GM12878 (cell line): ENCODE data around the gene SSX2IP. TPM values are rescaled to one million over a fixed set of nuclear protein-coding genes. Genes with fewer than 3 reads are reported as not detected.

Experiments
- ATAC-seq: fragments of 200-7000 bp; cut with Tn5 transposase; 3 replicates; pipeline ENCODE4 v1.9.1; 2020; ENCODE audit warnings: mild to moderate bottlenecking, moderate library complexity
- BruUV-seq: library from RNA; stranded (reverse); fragments of 400-500 nt; replicated peaks from 2 replicates; lab custom pipeline; 2021; lab: Mats Ljungman, UMichigan
- CTCF ChIA-PET: fragments of 300-600 bp; sonication (Branson Sonifier 250); formaldehyde crosslinking; extraction: SDS; loops from one replicate; lab custom pipeline; 2021; ENCODE audit warnings: inconsistent platforms; lab: Yijun Ruan, JAX
- POLR2A ChIA-PET: fragments of 350-600 bp; formaldehyde crosslinking; extraction: SDS; loops from one replicate; lab custom pipeline; 2021; ENCODE audit warnings: inconsistent platforms; lab: Charles Lee
- RAD21 ChIA-PET: fragments of 300-600 bp; sonication (Branson Sonifier 250); formaldehyde crosslinking; loops from one replicate; lab custom pipeline; 2023; ENCODE audit warnings: antibody characterized with exemption; ENCODE audit not compliant: unreplicated experiment; lab: Charles Lee
- SMC1A ChIA-PET: fragments of 300-600 bp; sonication (Branson Sonifier 250); formaldehyde crosslinking; loops from one replicate; lab custom pipeline; 2023; ENCODE audit not compliant: unreplicated experiment, uncharacterized antibody; lab: Charles Lee
- DNase-seq: peaks from one replicate; pipeline ENCODE4 v3.0.0-alpha.2; 2011; ENCODE audit warnings: low read depth, low spot score
- FAIRE-seq: peaks from 3 replicates; lab custom pipeline; 2011; peaks lifted over from hg19 to GRCh38; lab: Jason Lieb, UNC
- H2AFZ ChIP-seq: 2 replicates; pipeline ENCODE4 v1.6.0; 2011; ENCODE audit warnings: low read depth, low read length, control low read depth; ENCODE audit not compliant: control insufficient read depth
- H3K27ac ChIP-seq: 2 replicates; pipeline ENCODE4 v1.5.1; 2011; ENCODE audit warnings: control low read depth; ENCODE audit not compliant: control insufficient read depth, insufficient read depth
- H3K27me3 ChIP-seq, 2 experiments: replicated peaks in 1 of 2; 2 replicates each; pipeline versions ENCODE4 v1.6.0 to v1.6.1; 2011; ENCODE audit warnings: low read length in 1 of 2; ENCODE audit not compliant: control insufficient read depth in 2 of 2, insufficient read depth in 2 of 2
- H3K36me3 ChIP-seq, 2 experiments: 2 replicates each; pipeline ENCODE4 v1.5.1; 2011; ENCODE audit warnings: low read length in 1 of 2; ENCODE audit not compliant: control insufficient read depth in 2 of 2, insufficient read depth in 2 of 2
- H3K4me1 ChIP-seq: 2 replicates; pipeline ENCODE4 v1.6.1; 2011; ENCODE audit warnings: mild to moderate bottlenecking, low read length, moderate library complexity, mixed read lengths; ENCODE audit not compliant: control insufficient read depth, insufficient read depth
- H3K4me2 ChIP-seq: 2 replicates; pipeline ENCODE4 v1.6.0; 2011; ENCODE audit warnings: control low read depth; ENCODE audit not compliant: control insufficient read depth, insufficient read depth
- H3K4me3 ChIP-seq: fragments of 200-600 bp; sonication (generic); 2 replicates; pipeline ENCODE4 v1.5.1; 2016
- H3K79me2 ChIP-seq: 2 replicates; pipeline ENCODE4 v1.6.0; 2011; ENCODE audit warnings: low read length; ENCODE audit not compliant: control insufficient read depth, insufficient read depth
- H3K9ac ChIP-seq: 2 replicates; pipeline ENCODE4 v1.8.0; 2011; ENCODE audit warnings: low read length, control low read depth, mixed read lengths; ENCODE audit not compliant: control insufficient read depth, insufficient read depth
- H3K9me3 ChIP-seq: replicated peaks from 3 replicates; pipeline ENCODE4 v1.5.1; 2011; ENCODE audit warnings: mild to moderate bottlenecking, low read length; ENCODE audit not compliant: control insufficient read depth, insufficient read depth
- H4K20me1 ChIP-seq: 2 replicates; pipeline ENCODE4 v1.6.0; 2011; ENCODE audit not compliant: control insufficient read depth, insufficient read depth
- BACH1 ChIP-seq: fragments of 450-650 bp; IDR thresholded peaks from 2 replicates; pipeline ENCODE4 v1.6.1; 2017; ENCODE audit warnings: mild to moderate bottlenecking, borderline replicate concordance
- CBX5 ChIP-seq: sonication (generic); IDR thresholded peaks from 2 replicates; pipeline ENCODE4 v1.6.1; 2016; ENCODE audit warnings: low read depth, moderate library complexity, mild to moderate bottlenecking, inconsistent platforms
- CREM ChIP-seq: IDR thresholded peaks from 2 replicates; pipeline ENCODE4 v1.6.1; 2014; ENCODE audit warnings: antibody characterized with exemption, low read depth
- EP300 ChIP-seq, 2 experiments: fragments of 150-350 bp in 1 of 2; IDR thresholded peaks; 2 replicates each; pipeline ENCODE4 v1.6.1; 2011 to 2012; ENCODE audit warnings: low read depth in 2 of 2, low read length in 2 of 2, borderline replicate concordance in 1 of 2, improper control_type of control experiment in 1 of 2, inconsistent platforms in 1 of 2; ENCODE audit not compliant: control insufficient read depth in 1 of 2
- JUNB ChIP-seq: IDR thresholded peaks from 2 replicates; pipeline ENCODE4 v1.6.1; 2016; ENCODE audit warnings: antibody characterized with exemption, mild to moderate bottlenecking
- MTA2 ChIP-seq: fragments of 450-650 bp; IDR thresholded peaks from 2 replicates; pipeline ENCODE4 v1.6.1; 2016; ENCODE audit warnings: low read depth, mild to moderate bottlenecking, moderate library complexity
- POU2F2 ChIP-seq: IDR thresholded peaks from 3 replicates; pipeline ENCODE4 v1.6.1; 2011; ENCODE audit warnings: low read depth, mild to moderate bottlenecking, low read length, borderline replicate concordance
- SMAD1 ChIP-seq: fragments of 450-650 bp; IDR thresholded peaks from 2 replicates; pipeline ENCODE4 v1.6.1; 2018; ENCODE audit warnings: mild to moderate bottlenecking, low read depth; ENCODE audit not compliant: partially characterized antibody
- STAT1 ChIP-seq: fragments of 450-650 bp; conservative IDR thresholded peaks from 2 replicates; pipeline ENCODE4 v1.6.1; 2014; ENCODE audit warnings: antibody characterized with exemption, mild to moderate bottlenecking
- STAT3 ChIP-seq: IDR thresholded peaks from 2 replicates; pipeline ENCODE4 v1.6.1; 2011; ENCODE audit warnings: low read depth, low read length, improper control_type of control experiment
- SUZ12 ChIP-seq: fragments of 200-600 bp; sonication (generic); IDR thresholded peaks from one replicate; pipeline ENCODE4 v1.6.1; 2018; ENCODE audit warnings: antibody characterized with exemption, mild to moderate bottlenecking; ENCODE audit not compliant: unreplicated experiment
- TCF7 ChIP-seq: IDR thresholded peaks from 2 replicates; pipeline ENCODE4 v1.6.1; 2014; ENCODE audit warnings: antibody characterized with exemption, borderline replicate concordance
- YBX1 ChIP-seq: fragments of 450-650 bp; IDR thresholded peaks from 2 replicates; pipeline ENCODE4 v1.6.1; 2016; ENCODE audit warnings: antibody characterized with exemption
- ZNF622 ChIP-seq: fragments of 450-650 bp; IDR thresholded peaks from 2 replicates; pipeline ENCODE4 v1.6.1; 2017; ENCODE audit warnings: mild to moderate bottlenecking, inconsistent platforms
- WGBS: methylation state at CpG from one replicate; pipeline ENCODE4 v1.1.6; 2016; ENCODE audit warnings: low lambda C conversion rate; ENCODE audit not compliant: insufficient replicate concordance, insufficient coverage; ENCODE audit errors: missing lambda C conversion rate; 5-methylcytosine and 5-hydroxymethylcytosine counted together
- in situ Hi-C: fragments of 300-500 bp; cut with MboI; formaldehyde crosslinking; loops from 9 replicates; pipeline ENCODE4 v1.14.3; 2018; ENCODE audit warnings: mixed read lengths
- intact Hi-C: fragments of 100-400 bp; cut with micrococcal nuclease; formaldehyde crosslinking; loops from one replicate; pipeline ENCODE4 v1.14.2; 2022; ENCODE audit not compliant: unreplicated experiment
- polyA plus RNA-seq, 11 experiments: library from polyadenylated mRNA; depleted of rRNA in 4 of 11; unstranded in 6 of 11; stranded (reverse) in 5 of 11; fragments of >200 nt; fragmentation: Nextera tagmentation in 4 of 11; fragmentation: Illumina TruSeq in 1 of 11; extraction: Ambion mirVana in 4 of 11; extraction: Trizol in 1 of 11; gene quantifications; 1 replicate in 1 of 11; 2 replicates in 10 of 11; pipeline versions ENCODE4 v1.2.1 to v1.2.3, GENCODE V29; 2011 to 2016; ENCODE audit warnings: inconsistent platforms in 2 of 11, missing spikeins in 2 of 11, low read depth in 1 of 11
- total RNA-seq, 4 experiments: library from RNA; depleted of rRNA in 3 of 4; stranded (reverse); fragments of >200 nt in 3 of 4; fragmentation: Illumina TruSeq in 1 of 4; extraction: Trizol in 1 of 4; gene quantifications; 2 replicates each; pipeline versions ENCODE4 v1.2.1 to v1.2.3, GENCODE V29; 2013 to 2021
- TF ChIP-seq, protein P1 (sequence below): IDR thresholded peaks from 2 replicates; pipeline ENCODE4 v1.6.1; 2011; ENCODE audit warnings: mild to moderate bottlenecking, low read depth, low read length, moderate library complexity; ENCODE audit not compliant: insufficient replicate concordance

SSX2IP gene
- total and polyA plus RNA-seq, 10 of the 15 experiments (the other 5 are each of a cell fraction or from before 2014, with no cell fraction given): 3.3 to 14.0 (median 10.4) TPM

DNA sequence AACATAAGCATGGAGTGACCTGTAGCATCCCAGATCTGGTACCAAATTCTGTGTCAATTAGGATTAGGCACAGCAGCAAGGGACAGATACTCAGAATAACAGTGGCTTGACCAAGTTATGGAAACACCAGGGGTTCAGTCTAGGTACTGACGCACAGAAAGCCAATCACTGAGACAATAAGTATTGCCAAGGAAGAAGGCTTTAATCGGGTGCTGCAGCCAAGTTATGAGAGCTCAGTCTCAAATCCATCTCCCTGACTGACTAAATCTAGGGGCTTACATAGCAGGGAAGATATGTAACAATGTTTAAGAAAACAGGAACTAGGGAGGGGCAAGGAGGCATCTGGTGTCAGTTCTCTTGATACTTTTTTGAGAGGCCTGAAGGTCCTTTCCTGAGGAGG lies 76.4 kb downstream of the SSX2IP start:
- no peaks in the 10 kb centered on the region for H3K27me3 ChIP-seq
- WGBS: 98% methylated on average over 2 of the region's 2 CpGs
- H3K36me3 ChIP-seq: no peaks in the 10 kb centered on the region
- no peak overlapping the region for H3K27ac ChIP-seq
- no peaks in the 10 kb centered on the region for H4K20me1 ChIP-seq
- POLR2A ChIA-PET: no interaction called here
- no peak for DNase-seq
- peaks cover 20% of the 10 kb centered on the region for H3K9me3 ChIP-seq
- no TSS peak for BruUV-seq
- no peak overlapping the region for H2AFZ ChIP-seq
- RAD21 ChIA-PET: no interaction called here
- no peak for FAIRE-seq
- CTCF ChIA-PET: interaction anchor here (0.6 to 1.4 kb wide), 2 partner anchors 140 to 174 kb away, joined by 3 to 5 read pairs; no protein-coding TSS in a partner anchor
- in situ Hi-C loops (no loop called here), intact Hi-C loops (no loop called here)
- no peaks in the 10 kb centered on the region for H3K79me2 ChIP-seq
- H3K4me2 ChIP-seq: no peak overlapping the region
- no peak overlapping the region for H3K9ac ChIP-seq
- TF ChIP-seq SMAD1 (no peak), ZNF622 (no peak), MTA2 (no peak), CBX5 (peak; percentile 76; the same call in 1 of the 2 replicates), CREM (no peak)
- TF ChIP-seq, protein P1, sequence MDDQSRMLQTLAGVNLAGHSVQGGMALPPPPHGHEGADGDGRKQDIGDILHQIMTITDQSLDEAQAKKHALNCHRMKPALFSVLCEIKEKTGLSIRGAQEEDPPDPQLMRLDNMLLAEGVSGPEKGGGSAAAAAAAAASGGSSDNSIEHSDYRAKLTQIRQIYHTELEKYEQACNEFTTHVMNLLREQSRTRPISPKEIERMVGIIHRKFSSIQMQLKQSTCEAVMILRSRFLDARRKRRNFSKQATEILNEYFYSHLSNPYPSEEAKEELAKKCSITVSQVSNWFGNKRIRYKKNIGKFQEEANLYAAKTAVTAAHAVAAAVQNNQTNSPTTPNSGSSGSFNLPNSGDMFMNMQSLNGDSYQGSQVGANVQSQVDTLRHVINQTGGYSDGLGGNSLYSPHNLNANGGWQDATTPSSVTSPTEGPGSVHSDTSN: no peak
- SMC1A ChIA-PET: interaction anchor here (1.7 kb wide), 1 partner anchor 171 kb away, joined by 9 read pairs; no protein-coding TSS in a partner anchor
- no peak for ATAC-seq
- H3K4me1 ChIP-seq: no peaks in the 10 kb centered on the region
- H3K4me3 ChIP-seq: no peak overlapping the region

DNA sequence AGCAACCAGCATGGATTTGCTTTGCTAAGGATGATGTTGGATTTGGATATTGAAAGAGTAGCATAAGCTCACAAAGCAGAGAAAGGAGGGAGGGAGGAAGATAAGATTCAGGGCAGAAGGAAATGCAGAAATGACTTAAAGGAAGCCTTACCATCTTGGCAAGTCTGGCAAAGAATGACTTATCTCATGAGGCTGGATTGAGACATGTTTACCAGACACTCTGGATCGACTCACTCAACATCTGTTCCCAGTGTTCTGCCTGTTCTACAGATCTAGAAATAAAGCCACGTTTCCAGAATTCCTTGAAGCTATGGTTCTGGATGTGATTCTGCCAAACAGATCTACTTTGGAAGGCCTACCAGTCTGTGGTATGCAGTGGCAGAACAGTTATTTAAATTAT lies 77.2 kb downstream of the SSX2IP start:
- FAIRE-seq (no peak), ATAC-seq (no peak), DNase-seq (no peak)
- Histone ChIP-seq H3K27me3 (no peaks in the 10 kb centered on the region), H4K20me1 (no peaks in the 10 kb centered on the region), H3K9me3 (peaks cover 20% of the 10 kb centered on the region), H3K36me3 (no peaks in the 10 kb centered on the region), H2AFZ (no peak overlapping the region), H3K79me2 (no peaks in the 10 kb centered on the region), H3K9ac (no peak overlapping the region), H3K4me1 (no peaks in the 10 kb centered on the region), H3K4me3 (no peak overlapping the region), H3K4me2 (no peak overlapping the region), H3K27ac (no peak overlapping the region)
- TF ChIP-seq EP300 (IDR thresholded peaks at IDR 0.05; ENCODE audit: borderline replicate concordance in 1 of 2, control insufficient read depth in 1 of 2, low read depth in 2 of 2, low read length in 2 of 2) (no peak), SUZ12 (no peak), POU2F2 (no peak), BACH1 (no peak), STAT1 (no peak), MTA2 (no peak), YBX1 (no peak), TCF7 (no peak), JUNB (no peak), STAT3 (no peak)
- BruUV-seq: no TSS peak
- WGBS: 21% methylated on average over 2 of the region's 2 CpGs
- CTCF ChIA-PET: interaction anchor here (1.4 to 2.2 kb wide), 2 partner anchors 141 to 170 kb away, joined by 3 to 5 read pairs; no protein-coding TSS in a partner anchor
- in situ Hi-C loops (no loop called here), intact Hi-C loops (no loop called here)
- SMC1A ChIA-PET: interaction anchor here (0.9 to 1.7 kb wide), 3 partner anchors 10 to 16 kb away, joined by 3 to 6 read pairs (median 3); no protein-coding TSS in a partner anchor
- RAD21 ChIA-PET: no interaction called here
- POLR2A ChIA-PET: no interaction called here
